ENCODE data around the gene QRICH2. TPM values are rescaled to one million over a fixed set of nuclear protein-coding genes. Genes with fewer than 3 reads are reported as not detected.
"Not testable (repeated sequence)": the region's sequence is repeated elsewhere in the genome, so short reads cannot be mapped to it uniquely, and the experiment has no call there.

The QRICH2 gene
- total RNA-seq, 2 experiments from 2014 or later: 1.8 to 2.1 TPM

GRCh38 chr17:76254275-76254674 lies 53.8 kb downstream of the QRICH2 start:
- Mint-ChIP-seq H3K4me1 (ENCODE audit: low read depth) (peaks cover 49% of the 10 kb centered on the region), H3K9me3 (peaks cover 2% of the 10 kb centered on the region), H3K36me3 (ENCODE audit: low read depth) (no peaks in the 10 kb centered on the region), H3K27me3 (no peaks in the 10 kb centered on the region), H3K27ac (peak overlapping the region; percentile 56), H3K4me3 (no peak overlapping the region)
- Histone ChIP-seq H3K27ac (ENCODE audit: low read depth in 1 of 2, low read length in 2 of 2) (no peak overlapping the region), H3K4me1 (ENCODE audit: insufficient read depth, low read length) (peaks cover 62% of the 10 kb centered on the region), H3K9me3 (ENCODE audit: control insufficient read depth in 1 of 2, insufficient read depth in 1 of 2, low read length in 2 of 2) (no peaks in the 10 kb centered on the region), H3K4me3 (ENCODE audit: low read length) (no peak overlapping the region), H3K36me3 (ENCODE audit: insufficient read depth, low read length) (no peaks in the 10 kb centered on the region), H3K27me3 (ENCODE audit: control insufficient read depth in 1 of 2, insufficient read depth in 2 of 2, low read length in 2 of 2) (no peaks in the 10 kb centered on the region)
- ATAC-seq (ENCODE audit: poor library complexity) (no peak), DNase-seq (no peak)
- POLR2A ChIA-PET: interaction anchor here (1.1 to 18.7 kb wide), 2 partner anchors 8 to 14 kb away, joined by 6 to 394 read pairs; partner anchors contain the start of gene UBALD2
- TF ChIP-seq CTCF (IDR thresholded peaks at IDR 0.05): no peak
- intact Hi-C loops (cut with DNase I, micrococcal nuclease): no loop called here
- CTCF ChIA-PET: interaction anchor here (1.0 kb wide), 1 partner anchor 9 kb away, joined by 3 read pairs; no protein-coding TSS in a partner anchor

GRCh38 chr17:76253841-76254240 lies 54.2 kb downstream of the QRICH2 start:
- H3K27ac Mint-ChIP-seq: peak overlapping the region; percentile 56
- Histone ChIP-seq H3K36me3 (ENCODE audit: insufficient read depth, low read length) (no peaks in the 10 kb centered on the region), H3K4me3 (ENCODE audit: low read length) (no peak overlapping the region), H3K9me3 (ENCODE audit: control insufficient read depth in 1 of 2, insufficient read depth in 1 of 2, low read length in 2 of 2) (no peaks in the 10 kb centered on the region), H3K4me1 (ENCODE audit: insufficient read depth, low read length) (peaks cover 62% of the 10 kb centered on the region), H3K27me3 (ENCODE audit: control insufficient read depth in 1 of 2, insufficient read depth in 2 of 2, low read length in 2 of 2) (no peaks in the 10 kb centered on the region), H3K27ac (ENCODE audit: low read depth in 1 of 2, low read length in 2 of 2) (no peak overlapping the region)
- CTCF ChIA-PET: interaction anchor here (1.0 kb wide), 1 partner anchor 10 kb away, joined by 3 read pairs; no protein-coding TSS in a partner anchor
- H3K36me3 Mint-ChIP-seq (ENCODE audit: low read depth): no peaks in the 10 kb centered on the region
- peaks cover 49% of the 10 kb centered on the region for H3K4me1 Mint-ChIP-seq (ENCODE audit: low read depth)
- intact Hi-C loops (cut with DNase I, micrococcal nuclease): no loop called here
- POLR2A ChIA-PET: interaction anchor here (1.1 to 18.7 kb wide), 2 partner anchors 8 to 14 kb away, joined by 6 to 394 read pairs; partner anchors contain the start of gene UBALD2
- DNase-seq (no peak), ATAC-seq (ENCODE audit: poor library complexity) (no peak)
- peaks cover 2% of the 10 kb centered on the region for H3K9me3 Mint-ChIP-seq
- TF ChIP-seq CTCF (IDR thresholded peaks at IDR 0.05): no peak
- no peak overlapping the region for H3K4me3 Mint-ChIP-seq
- H3K27me3 Mint-ChIP-seq: no peaks in the 10 kb centered on the region

GRCh38 chr17:76252967-76253766 lies 54.9 kb downstream of the QRICH2 start:
- CTCF ChIA-PET; intact Hi-C loops (cut with DNase I, micrococcal nuclease); H3K9me3 ChIP-seq (ENCODE audit: control insufficient read depth in 1 of 2, insufficient read depth in 1 of 2, low read length in 2 of 2); H3K36me3 Mint-ChIP-seq (ENCODE audit: low read depth); H3K36me3 ChIP-seq (ENCODE audit: insufficient read depth, low read length); DNase-seq; H3K27me3 Mint-ChIP-seq; H3K9me3 Mint-ChIP-seq; ATAC-seq (ENCODE audit: poor library complexity); H3K27me3 ChIP-seq (ENCODE audit: control insufficient read depth in 1 of 2, insufficient read depth in 2 of 2, low read length in 2 of 2): not testable (repeated sequence)
- Mint-ChIP-seq H3K27ac (peak overlapping the region; percentile 87), H3K4me3 (peak overlapping the region; percentile 79), H3K4me1 (ENCODE audit: low read depth) (peaks cover 54% of the 10 kb centered on the region)
- Histone ChIP-seq H3K4me1 (ENCODE audit: insufficient read depth, low read length) (peaks cover 64% of the 10 kb centered on the region), H3K4me3 (ENCODE audit: low read length) (peak overlapping the region; percentile 6), H3K27ac (ENCODE audit: low read depth in 1 of 2, low read length in 2 of 2) (peak overlapping the region; percentile 47 to 82)
- POLR2A ChIA-PET: interaction anchor here (1.3 to 18.7 kb wide), 4 partner anchors 12 to 73 kb away, joined by 4 to 394 read pairs (median 10); partner anchors contain the start of genes RNF157 and UBALD2
